Loucy (cell line): ENCODE results near the gene INPP5F.

ENCODE experiments used
- H2AFZ ChIP-seq: fragments of 200-600 bp; sonication (generic); 2 replicates; pipeline ENCODE4 v1.6.0; 2016; ENCODE audit warnings: antibody characterized with exemption, mild to moderate bottlenecking, low read length, moderate library complexity
- H3F3A ChIP-seq: fragments of 200-600 bp; 2 replicates; pipeline ENCODE4 v1.6.0; 2016; ENCODE audit warnings: antibody characterized with exemption, low read depth, mild to moderate bottlenecking
- H3K27me3 ChIP-seq: fragments of 200-600 bp; sonication (generic); 2 replicates; pipeline ENCODE4 v1.6.1; 2014; ENCODE audit warnings: low read length, mild to moderate bottlenecking; ENCODE audit not compliant: insufficient read depth, poor library complexity, severe bottlenecking
- H3K36me3 ChIP-seq: fragments of 200-600 bp; sonication (generic); 2 replicates; pipeline ENCODE4 v1.6.1; 2016; ENCODE audit warnings: low read length; ENCODE audit not compliant: insufficient read depth
- H3K4me1 ChIP-seq: fragments of 200-600 bp; sonication (generic); 2 replicates; pipeline ENCODE4 v1.5.1; 2014; ENCODE audit warnings: low read length, mild to moderate bottlenecking; ENCODE audit not compliant: insufficient read depth, poor library complexity, severe bottlenecking
- H3K4me2 ChIP-seq: fragments of 200-600 bp; sonication (generic); 2 replicates; pipeline ENCODE4 v1.6.0; 2014; ENCODE audit warnings: antibody characterized with exemption, low read length, low read depth, mild to moderate bottlenecking; ENCODE audit not compliant: poor library complexity, severe bottlenecking
- H3K4me3 ChIP-seq: fragments of 200-600 bp; sonication (generic); 2 replicates; pipeline ENCODE4 v1.5.1; 2014; ENCODE audit warnings: low read length, mild to moderate bottlenecking, mixed read lengths; ENCODE audit not compliant: poor library complexity, severe bottlenecking
- H3K79me2 ChIP-seq: fragments of 200-600 bp; sonication (generic); 2 replicates; pipeline ENCODE4 v1.6.1; 2014; ENCODE audit warnings: low read length; ENCODE audit not compliant: insufficient read depth
- H3K9ac ChIP-seq: fragments of 200-600 bp; sonication (generic); 2 replicates; pipeline ENCODE4 v1.6.0; 2014; ENCODE audit warnings: mild to moderate bottlenecking, low read depth, low read length, moderate library complexity; ENCODE audit not compliant: poor library complexity, severe bottlenecking
- H3K9me2 ChIP-seq: fragments of 200-600 bp; sonication (generic); replicated peaks from 2 replicates; pipeline ENCODE4 v1.6.1; 2016; ENCODE audit warnings: low read depth, low read length, mixed read lengths
- H3K9me3 ChIP-seq: fragments of 200-600 bp; sonication (generic); 2 replicates; pipeline ENCODE4 v1.6.1; 2014; ENCODE audit warnings: mild to moderate bottlenecking, antibody characterized with exemption, low read length, low read depth; ENCODE audit not compliant: insufficient read depth
- H4K20me1 ChIP-seq: fragments of 200-600 bp; sonication (generic); 2 replicates; pipeline ENCODE4 v1.6.0; 2014; ENCODE audit warnings: antibody characterized with exemption, low read length, mild to moderate bottlenecking; ENCODE audit not compliant: insufficient read depth, poor library complexity, severe bottlenecking
- EZH2phosphoT487 ChIP-seq: fragments of 200-600 bp; IDR thresholded peaks from 2 replicates; pipeline ENCODE4 v1.6.1; 2018; ENCODE audit warnings: antibody characterized with exemption, mild to moderate bottlenecking, moderate library complexity, borderline replicate concordance
- TF ChIP-seq, protein P1 (sequence below): fragments of 200-600 bp; sonication (generic); conservative IDR thresholded peaks from 2 replicates; pipeline ENCODE4 v1.5.1; 2014; ENCODE audit warnings: mild to moderate bottlenecking, antibody characterized with exemption, low read length

Gene INPP5F

GRCh38 chr10:119796039-119796438, 70.2 kb downstream of the INPP5F start:
- no peak overlapping the region for H3K4me2 ChIP-seq
- no peak overlapping the region for H2AFZ ChIP-seq
- H3K4me3 ChIP-seq: no peak overlapping the region
- no peak for TF ChIP-seq EZH2phosphoT487
- TF ChIP-seq, protein P1, sequence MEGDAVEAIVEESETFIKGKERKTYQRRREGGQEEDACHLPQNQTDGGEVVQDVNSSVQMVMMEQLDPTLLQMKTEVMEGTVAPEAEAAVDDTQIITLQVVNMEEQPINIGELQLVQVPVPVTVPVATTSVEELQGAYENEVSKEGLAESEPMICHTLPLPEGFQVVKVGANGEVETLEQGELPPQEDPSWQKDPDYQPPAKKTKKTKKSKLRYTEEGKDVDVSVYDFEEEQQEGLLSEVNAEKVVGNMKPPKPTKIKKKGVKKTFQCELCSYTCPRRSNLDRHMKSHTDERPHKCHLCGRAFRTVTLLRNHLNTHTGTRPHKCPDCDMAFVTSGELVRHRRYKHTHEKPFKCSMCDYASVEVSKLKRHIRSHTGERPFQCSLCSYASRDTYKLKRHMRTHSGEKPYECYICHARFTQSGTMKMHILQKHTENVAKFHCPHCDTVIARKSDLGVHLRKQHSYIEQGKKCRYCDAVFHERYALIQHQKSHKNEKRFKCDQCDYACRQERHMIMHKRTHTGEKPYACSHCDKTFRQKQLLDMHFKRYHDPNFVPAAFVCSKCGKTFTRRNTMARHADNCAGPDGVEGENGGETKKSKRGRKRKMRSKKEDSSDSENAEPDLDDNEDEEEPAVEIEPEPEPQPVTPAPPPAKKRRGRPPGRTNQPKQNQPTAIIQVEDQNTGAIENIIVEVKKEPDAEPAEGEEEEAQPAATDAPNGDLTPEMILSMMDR: no peak
- H3K36me3 ChIP-seq: peaks cover 8% of the 10 kb centered on the region; the same call in 1 of the 2 replicates
- H3K9ac ChIP-seq: no peak overlapping the region
- no peaks in the 10 kb centered on the region for H3K9me3 ChIP-seq
- no peaks in the 10 kb centered on the region for H3K79me2 ChIP-seq
- H3K9me2 ChIP-seq: no peaks in the 10 kb centered on the region
- H3F3A ChIP-seq: no peaks in the 10 kb centered on the region
- no peaks in the 10 kb centered on the region for H4K20me1 ChIP-seq
- H3K4me1 ChIP-seq: no peaks in the 10 kb centered on the region
- H3K27me3 ChIP-seq: no peaks in the 10 kb centered on the region

DNA sequence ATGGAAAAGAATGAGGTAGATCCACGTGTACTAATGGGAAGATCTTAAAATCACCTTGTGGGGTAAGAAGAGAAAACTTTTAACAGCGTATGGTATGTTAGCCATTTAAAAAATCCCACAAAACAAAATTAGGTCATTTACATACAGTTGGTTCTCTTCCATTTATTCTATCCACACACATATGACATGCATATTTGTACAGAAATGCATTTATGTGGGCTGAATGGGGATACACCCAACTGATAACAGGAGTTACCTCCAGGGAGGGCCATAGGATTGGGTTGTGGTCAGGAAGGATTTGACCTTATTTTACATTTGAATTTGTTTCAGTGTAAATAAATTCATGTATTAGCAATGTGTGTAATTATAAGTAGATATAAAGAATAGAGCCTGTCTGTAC, 75.3 kb downstream of the INPP5F start:
- no peak for TF ChIP-seq EZH2phosphoT487
- TF ChIP-seq, protein P1: no peak
- Histone ChIP-seq H3K36me3 (peaks cover 8% of the 10 kb centered on the region; the same call in 1 of the 2 replicates), H3F3A (no peaks in the 10 kb centered on the region), H3K79me2 (no peaks in the 10 kb centered on the region), H3K9me2 (no peaks in the 10 kb centered on the region), H3K4me2 (no peak overlapping the region), H4K20me1 (no peaks in the 10 kb centered on the region), H2AFZ (no peak overlapping the region), H3K9me3 (no peaks in the 10 kb centered on the region), H3K9ac (no peak overlapping the region), H3K4me1 (no peaks in the 10 kb centered on the region), H3K27me3 (no peaks in the 10 kb centered on the region), H3K4me3 (no peak overlapping the region)

- Histone ChIP-seq H3K9ac (no peak overlapping the region), H3K4me2 (no peak overlapping the region), H3K79me2 (no peaks in the 10 kb centered on the region), H2AFZ (no peak overlapping the region), H3K27me3 (no peaks in the 10 kb centered on the region), H3F3A (no peaks in the 10 kb centered on the region), H3K36me3 (peaks cover 2% of the 10 kb centered on the region; the same call in 1 of the 2 replicates), H3K4me1 (no peaks in the 10 kb centered on the region), H3K4me3 (no peak overlapping the region), H3K9me3 (no peaks in the 10 kb centered on the region), H4K20me1 (no peaks in the 10 kb centered on the region), H3K9me2 (no peaks in the 10 kb centered on the region)
- no peak for TF ChIP-seq EZH2phosphoT487
- TF ChIP-seq, protein P1: no peak
Observed at GRCh38 chr10:119801998-119802538, 76.2 kb downstream of the INPP5F start.
